ENCODE measurements around the gene CLCN6.
A peak's percentile ranks its signal among the peaks of the same experiment; 100 is the strongest.

CLCN6 gene

GRCh38 chr1:11831945-11832725, 26.1 kb downstream of the CLCN6 start:
- no peak for DNase-seq

- no peak for DNase-seq
Measured at GRCh38 chr1:11833497-11833896, 27.5 kb downstream of the CLCN6 start.

- DNase-seq, result no peak
Measured at GRCh38 chr1:11833900-11834299, 27.9 kb downstream of the CLCN6 start.

GRCh38 chr1:11835441-11836225, 29.6 kb downstream of the CLCN6 start:
- no peak for DNase-seq

- DNase-seq, result no peak
Measured at GRCh38 chr1:11836955-11837766, 31.2 kb downstream of the CLCN6 start.

- no peak for DNase-seq
Measured at GRCh38 chr1:11837767-11838348, 31.9 kb downstream of the CLCN6 start.

GRCh38 chr1:11838349-11839272, 32.6 kb downstream of the CLCN6 start:
- DNase-seq, result peak; percentile 68

- no peak for DNase-seq
Measured at GRCh38 chr1:11839727-11840705, 34.0 kb downstream of the CLCN6 start.

- no peak for DNase-seq
Measured at GRCh38 chr1:11841245-11842153, 35.5 kb downstream of the CLCN6 start.

- DNase-seq, result no peak
Measured at GRCh38 chr1:11842154-11843041, 36.4 kb downstream of the CLCN6 start.

- no peak for DNase-seq
Measured at GRCh38 chr1:11845641-11846335, 39.8 kb downstream of the CLCN6 start.

GRCh38 chr1:11847667-11848372, 41.8 kb downstream of the CLCN6 start, which contains the start of gene NPPA:
Gene NPPA, minus strand, starts transcription at chr1:11847783. Its CDS starts 99 bp downstream, at chr1:11847684.
- no peak for DNase-seq

GRCh38 chr1:11848373-11848700, 42.3 kb downstream of the CLCN6 start:
- no peak for DNase-seq

- no peak for DNase-seq
Measured at GRCh38 chr1:11850156-11850555, 44.2 kb downstream of the CLCN6 start.

- DNase-seq, result no peak
Measured at GRCh38 chr1:11851180-11851579, 45.2 kb downstream of the CLCN6 start.

GRCh38 chr1:11854519-11854918, 48.5 kb downstream of the CLCN6 start:
- no peak for DNase-seq

- no peak for DNase-seq
Measured at GRCh38 chr1:11855430-11855829, 49.4 kb downstream of the CLCN6 start.
